ENCODE data around the gene CREB5. TPM values are rescaled to one million over a fixed set of nuclear protein-coding genes. Genes with fewer than 3 reads are reported as not detected.

The CREB5 gene
- total and polyA plus RNA-seq, 3 donors from 2014 or later = 2.0 to 2.9 (median 2.9) TPM

- Histone ChIP-seq H3K4me3 (no peak overlapping the region), H3K36me3 (ENCODE audit: low read depth, missing control alignments) (no peaks in the 10 kb centered on the region), H3K27me3 (no peaks in the 10 kb centered on the region), H3K27ac (no peak overlapping the region), H3K9me3 (no peaks in the 10 kb centered on the region), H3K4me1 (no peaks in the 10 kb centered on the region)
- intact Hi-C loops (cut with DNase I; ENCODE audit: low total_unique reads) = no loop called here
- no peak for TF ChIP-seq POLR2A (IDR thresholded peaks at IDR 0.05)
- no peak for TF ChIP-seq CTCF (IDR thresholded peaks at IDR 0.05)
- no peak for DNase-seq
- WGBS, 2 donors = 79 to 83% methylated on average over 5 of the region's 5 CpGs
These were observed 33.8 kb downstream of the CREB5 start for GRCh38 chr7:28446131-28446530.

- Histone ChIP-seq H3K4me1 (no peaks in the 10 kb centered on the region), H3K9me3 (no peaks in the 10 kb centered on the region), H3K36me3 (ENCODE audit: low read depth, missing control alignments) (no peaks in the 10 kb centered on the region), H3K27me3 (no peaks in the 10 kb centered on the region), H3K27ac (no peak overlapping the region), H3K4me3 (no peak overlapping the region)
- no peak for TF ChIP-seq CTCF (IDR thresholded peaks at IDR 0.05)
- TF ChIP-seq POLR2A (IDR thresholded peaks at IDR 0.05) = no peak
- no peak for DNase-seq
- intact Hi-C loops (cut with DNase I; ENCODE audit: low total_unique reads) = no loop called here
- 94 to 97% methylated on average over 5 of the region's 5 CpGs for WGBS, 2 donors
These were observed 34.8 kb downstream of the CREB5 start for GRCh38 chr7:28447071-28447470.

GRCh38 chr7:28448708-28449107 lies 36.4 kb downstream of the CREB5 start:
- 83 to 85% methylated on average over 4 of the region's 4 CpGs for WGBS, 2 donors
- no peaks in the 10 kb centered on the region for H3K9me3 ChIP-seq
- TF ChIP-seq POLR2A (IDR thresholded peaks at IDR 0.05) = no peak
- no peak for TF ChIP-seq CTCF (IDR thresholded peaks at IDR 0.05)

GRCh38 chr7:28452681-28453080 lies 40.4 kb downstream of the CREB5 start:
- intact Hi-C loops (cut with DNase I; ENCODE audit: low total_unique reads) = no loop called here
- no peaks in the 10 kb centered on the region for H3K4me1 ChIP-seq
- H3K4me3 ChIP-seq = no peak overlapping the region
- 61 to 93% methylated on average over 2 of the region's 2 CpGs for WGBS, 2 donors
- no peak overlapping the region for H3K27ac ChIP-seq
- H3K27me3 ChIP-seq = no peaks in the 10 kb centered on the region
- TF ChIP-seq POLR2A (IDR thresholded peaks at IDR 0.05) (no peak), CTCF (IDR thresholded peaks at IDR 0.05) (no peak)
- H3K9me3 ChIP-seq = no peaks in the 10 kb centered on the region
- H3K36me3 ChIP-seq (ENCODE audit: low read depth, missing control alignments) = no peaks in the 10 kb centered on the region
- DNase-seq = no peak

More at GRCh38 chr7:28448708-28449107, 36.4 kb downstream of the CREB5 start:
- H3K27me3 ChIP-seq = no peaks in the 10 kb centered on the region
- no peaks in the 10 kb centered on the region for H3K36me3 ChIP-seq (ENCODE audit: low read depth, missing control alignments)
- intact Hi-C loops (cut with DNase I; ENCODE audit: low total_unique reads) = no loop called here
- H3K4me3 ChIP-seq = no peak overlapping the region
- no peak overlapping the region for H3K27ac ChIP-seq
- no peaks in the 10 kb centered on the region for H3K4me1 ChIP-seq
- no peak for DNase-seq

GRCh38 chr7:28455486-28455885 lies 43.2 kb downstream of the CREB5 start:
- no peaks in the 10 kb centered on the region for H3K36me3 ChIP-seq (ENCODE audit: low read depth, missing control alignments)
- H3K9me3 ChIP-seq = no peaks in the 10 kb centered on the region
- H3K4me3 ChIP-seq = no peak overlapping the region
- H3K27me3 ChIP-seq = no peaks in the 10 kb centered on the region
- DNase-seq = no peak
- no peak for TF ChIP-seq POLR2A (IDR thresholded peaks at IDR 0.05)
- TF ChIP-seq CTCF (IDR thresholded peaks at IDR 0.05) = no peak
- no peak overlapping the region for H3K27ac ChIP-seq
- 86 to 97% methylated on average over 5 of the region's 5 CpGs for WGBS, 2 donors
- intact Hi-C loops (cut with DNase I; ENCODE audit: low total_unique reads) = no loop called here
- H3K4me1 ChIP-seq = no peaks in the 10 kb centered on the region
